HEK293T (cell line): ENCODE results near the gene MESD.

Source experiments
- FOXA1 ChIP-seq: fragments of 450-650 bp; IDR thresholded peaks from 2 replicates; pipeline ENCODE4 v1.6.1; 2016; ENCODE audit warnings: mild to moderate bottlenecking
- L3MBTL2 ChIP-seq: fragments of 450-650 bp; conservative IDR thresholded peaks from 2 replicates; pipeline ENCODE4 v1.6.1; 2016; ENCODE audit warnings: mild to moderate bottlenecking
- LEF1 ChIP-seq: fragments of 450-650 bp; IDR thresholded peaks from 2 replicates; pipeline ENCODE4 v1.6.1; 2017; ENCODE audit warnings: mild to moderate bottlenecking, borderline replicate concordance
- SP1 ChIP-seq: fragments of 450-650 bp; IDR thresholded peaks from 2 replicates; pipeline ENCODE4 v1.6.1; 2017

DNA sequence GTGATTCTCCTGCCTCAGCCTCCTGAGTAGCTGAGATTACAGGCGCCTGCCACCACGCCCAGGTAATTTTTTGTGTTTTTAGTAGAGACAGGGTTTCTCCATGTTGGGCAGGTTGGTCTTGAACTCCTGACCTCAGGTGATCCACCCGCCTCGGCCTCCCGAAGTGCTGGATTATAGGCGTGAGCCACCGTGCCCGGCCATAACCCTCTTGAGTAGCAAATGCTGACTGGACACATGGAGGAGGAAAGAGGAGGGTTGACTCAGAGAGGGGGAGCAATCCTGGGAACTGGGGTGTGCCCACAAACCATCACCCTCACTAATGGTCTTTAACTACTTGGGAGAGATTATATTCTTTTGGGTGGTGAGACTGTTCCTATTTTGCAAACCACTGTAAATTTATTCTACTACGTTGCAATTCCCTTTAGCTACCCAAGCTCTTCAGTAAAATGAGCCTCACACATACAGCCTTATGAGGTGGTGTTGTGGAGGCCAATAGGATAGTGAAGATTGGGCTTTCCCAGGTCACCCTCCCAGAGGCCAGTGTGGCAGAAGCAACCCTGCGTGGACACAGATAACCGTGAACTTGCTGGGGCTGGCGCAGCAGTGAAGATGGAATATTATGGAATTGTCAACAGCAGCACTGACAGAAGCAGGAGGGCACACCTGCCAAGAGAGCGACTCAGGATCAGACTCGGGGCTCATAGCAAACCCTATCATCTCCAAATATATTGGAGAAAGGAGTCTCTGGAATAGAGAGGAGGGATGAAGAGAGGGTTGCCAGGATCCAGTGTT lies 48.5 kb upstream of the MESD start:
- TF ChIP-seq L3MBTL2 = no peak
- TF ChIP-seq FOXA1 = no peak
- TF ChIP-seq LEF1 = no peak
- TF ChIP-seq SP1 = no peak
